PC-9 (cell line): ENCODE measurements around the gene HMGB1. TPM values are rescaled to one million over a fixed set of nuclear protein-coding genes. Genes with fewer than 3 reads are reported as not detected.

Experiments
- BruUV-seq: library from RNA; stranded (reverse); fragments of 400-500 nt; replicated peaks from 2 replicates; lab custom pipeline; 2021; lab: Mats Ljungman, UMichigan
- CTCF ChIA-PET: fragments of 300-600 bp; sonication (Branson Sonifier 250); formaldehyde crosslinking; loops from one replicate; lab custom pipeline; 2022; ENCODE audit warnings: antibody characterized with exemption; lab: Charles Lee
- POLR2A ChIA-PET: fragments of 300-600 bp; sonication (Branson Sonifier 250); formaldehyde crosslinking; loops from one replicate; lab custom pipeline; 2022; ENCODE audit warnings: antibody characterized with exemption; ENCODE audit not compliant: unreplicated experiment; lab: Charles Lee
- DNase-seq, 2 experiments: peaks; one replicate each; pipeline versions ENCODE4 v3.0.0 to v3.0.0-alpha.2; 2015 to 2022; ENCODE audit warnings: mixed read lengths in 1 of 2
- H2AFZ ChIP-seq: fragments of 200-600 bp; sonication (generic); 2 replicates; pipeline ENCODE4 v1.8.1; 2017; ENCODE audit warnings: antibody characterized with exemption
- H3F3A ChIP-seq: fragments of 200-600 bp; sonication (generic); 2 replicates; pipeline ENCODE4 v1.8.1; 2017; ENCODE audit warnings: antibody characterized with exemption, mild to moderate bottlenecking, low read depth; ENCODE audit not compliant: insufficient read depth
- H3K27ac ChIP-seq: fragments of 200-600 bp; sonication (generic); 2 replicates; pipeline ENCODE4 v1.6.1; 2016; ENCODE audit warnings: mixed run types
- H3K27me3 ChIP-seq: fragments of 200-600 bp; sonication (generic); 2 replicates; pipeline ENCODE4 v1.6.1; 2016; ENCODE audit warnings: low read depth, mixed run types; ENCODE audit not compliant: insufficient read depth
- H3K36me3 ChIP-seq: fragments of 200-600 bp; sonication (generic); 2 replicates; pipeline ENCODE4 v1.6.1; 2016; ENCODE audit warnings: low read depth, mixed run types
- H3K4me1 ChIP-seq: fragments of 200-600 bp; sonication (generic); replicated peaks from 2 replicates; pipeline ENCODE4 v1.6.1; 2016; ENCODE audit warnings: mixed run types; ENCODE audit not compliant: insufficient read depth
- H3K4me2 ChIP-seq: fragments of 200-600 bp; sonication (generic); 2 replicates; pipeline ENCODE4 v1.6.1; 2017; ENCODE audit warnings: mixed run types
- H3K4me3 ChIP-seq: fragments of 200-600 bp; sonication (generic); 2 replicates; pipeline ENCODE4 v1.6.1; 2016; ENCODE audit warnings: mixed run types
- H3K79me2 ChIP-seq: fragments of 200-600 bp; sonication (generic); 2 replicates; pipeline ENCODE4 v1.6.1; 2017; ENCODE audit warnings: low read depth, mixed run types
- H3K9me2 ChIP-seq: fragments of 200-600 bp; sonication (generic); 2 replicates; pipeline ENCODE4 v1.8.1; 2017; ENCODE audit warnings: mild to moderate bottlenecking; ENCODE audit not compliant: insufficient read depth
- H3K9me3 ChIP-seq: fragments of 200-600 bp; sonication (generic); 2 replicates; pipeline ENCODE4 v1.8.1; 2016; ENCODE audit warnings: low read depth; ENCODE audit not compliant: insufficient read depth
- H4K20me1 ChIP-seq: fragments of 200-600 bp; sonication (generic); 2 replicates; pipeline ENCODE4 v1.8.1; 2017; ENCODE audit not compliant: insufficient read depth
- CTCF ChIP-seq: fragments of 200-600 bp; sonication (generic); conservative IDR thresholded peaks from 2 replicates; pipeline ENCODE4 v1.6.1; 2017; ENCODE audit warnings: mixed run types, antibody characterized with exemption, mild to moderate bottlenecking, moderate library complexity
- EZH2 ChIP-seq: fragments of 200-600 bp; sonication (generic); IDR thresholded peaks from 2 replicates; pipeline ENCODE4 v1.8.0; 2017; ENCODE audit warnings: antibody characterized with exemption, low read depth
- intact Hi-C: fragments of 100-400 bp; cut with micrococcal nuclease; formaldehyde crosslinking; loops from one replicate; pipeline ENCODE4 v1.10.0; 2022; ENCODE audit not compliant: unreplicated experiment
- total RNA-seq: library from RNA; stranded (reverse); gene quantifications from 2 replicates; pipeline ENCODE4 v1.2.3, GENCODE V29; 2021

Gene HMGB1
- total RNA-seq, 1 experiment from 2014 or later = 313 TPM

GRCh38 chr13:30493658-30494381 is 28.1 kb upstream of the HMGB1 start:
- H3K4me2 ChIP-seq = no peak overlapping the region
- H3K79me2 ChIP-seq = no peaks in the 10 kb centered on the region
- no peaks in the 10 kb centered on the region for H3K4me1 ChIP-seq
- no peak overlapping the region for H3K27ac ChIP-seq
- H3K9me3 ChIP-seq = no peaks in the 10 kb centered on the region
- H4K20me1 ChIP-seq = no peaks in the 10 kb centered on the region
- no peaks in the 10 kb centered on the region for H3K36me3 ChIP-seq
- H3K4me3 ChIP-seq = no peak overlapping the region
- BruUV-seq = no TSS peak
- H3K27me3 ChIP-seq = no peaks in the 10 kb centered on the region
- H2AFZ ChIP-seq = no peak overlapping the region
- DNase-seq = no peak
- CTCF ChIA-PET = interaction anchor here (0.7 kb wide), 1 partner anchor 24 kb away, joined by 4 read pairs; no protein-coding TSS in a partner anchor
- H3K9me2 ChIP-seq = no peaks in the 10 kb centered on the region
- no peaks in the 10 kb centered on the region for H3F3A ChIP-seq
- POLR2A ChIA-PET = no interaction called here
- intact Hi-C loops = no loop called here
- TF ChIP-seq CTCF (no peak), EZH2 (no peak)

GRCh38 chr13:30487075-30487470 is 21.3 kb upstream of the HMGB1 start:
- no peaks in the 10 kb centered on the region for H4K20me1 ChIP-seq
- no peak overlapping the region for H3K4me3 ChIP-seq
- no peak for DNase-seq
- H2AFZ ChIP-seq = no peak overlapping the region
- CTCF ChIA-PET = no interaction called here
- peaks cover 19% of the 10 kb centered on the region for H3K4me1 ChIP-seq
- H3K27me3 ChIP-seq = no peaks in the 10 kb centered on the region
- H3K27ac ChIP-seq = no peak overlapping the region
- H3F3A ChIP-seq = no peaks in the 10 kb centered on the region
- H3K9me2 ChIP-seq = no peaks in the 10 kb centered on the region
- BruUV-seq = no TSS peak
- no peaks in the 10 kb centered on the region for H3K9me3 ChIP-seq
- peak overlapping the region; percentile 58; the same call in 1 of the 2 replicates for H3K4me2 ChIP-seq
- no peaks in the 10 kb centered on the region for H3K79me2 ChIP-seq
- POLR2A ChIA-PET = no interaction called here
- TF ChIP-seq EZH2 (no peak), CTCF (no peak)
- no peaks in the 10 kb centered on the region for H3K36me3 ChIP-seq
- intact Hi-C loops = no loop called here

GRCh38 chr13:30486230-30487074 is 20.7 kb upstream of the HMGB1 start:
- no peaks in the 10 kb centered on the region for H4K20me1 ChIP-seq
- CTCF ChIA-PET = no interaction called here
- POLR2A ChIA-PET = no interaction called here
- no peak overlapping the region for H3K4me3 ChIP-seq
- H2AFZ ChIP-seq = no peak overlapping the region
- H3K27ac ChIP-seq = no peak overlapping the region
- intact Hi-C loops = no loop called here
- no peak for TF ChIP-seq EZH2
- no peak for TF ChIP-seq CTCF
- peaks cover 19% of the 10 kb centered on the region for H3K4me1 ChIP-seq
- H3K27me3 ChIP-seq = no peaks in the 10 kb centered on the region
- BruUV-seq = no TSS peak
- H3F3A ChIP-seq = no peaks in the 10 kb centered on the region
- no peaks in the 10 kb centered on the region for H3K9me2 ChIP-seq
- peak; percentile 69 to 87 for DNase-seq
- H3K9me3 ChIP-seq = no peaks in the 10 kb centered on the region
- H3K4me2 ChIP-seq = peak overlapping the region; percentile 58
- no peaks in the 10 kb centered on the region for H3K36me3 ChIP-seq
- no peaks in the 10 kb centered on the region for H3K79me2 ChIP-seq
